Right atrium auricular region (tissue), 2 donors: ENCODE data around the gene TRAPPC5. TPM values are rescaled to one million over a fixed set of nuclear protein-coding genes. Genes with fewer than 3 reads are reported as not detected.

ENCODE experiments used
- DNase-seq: peaks from one replicate; pipeline ENCODE4 v3.0.0-alpha.2; 2019; ENCODE audit warnings: low spot score
- H3K27ac ChIP-seq, 2 donors: fragments of 200-600 bp; sonication (generic); 1 replicate in 1 of 2; 2 replicates in 1 of 2; pipeline ENCODE4 v1.5.1; 2016 to 2019
- H3K27me3 ChIP-seq, 2 donors: fragments of 200-600 bp; sonication (generic); one replicate each; pipeline versions ENCODE4 v1.5.1 to v1.6.0; 2017 to 2019
- H3K36me3 ChIP-seq: fragments of 200-600 bp; sonication (generic); one replicate; pipeline ENCODE4 v1.5.1; 2016
- H3K4me1 ChIP-seq, 2 donors: fragments of 200-600 bp; sonication (generic); one replicate each; pipeline versions ENCODE4 v1.5.1 to v1.6.0; 2017 to 2019
- H3K4me3 ChIP-seq, 2 donors: fragments of 200-600 bp; sonication (generic); 1 replicate in 1 of 2; 2 replicates in 1 of 2; pipeline ENCODE4 v1.5.1; 2017 to 2019; ENCODE audit warnings: mild to moderate bottlenecking in 1 of 2, moderate library complexity in 1 of 2
- H3K9me3 ChIP-seq, 2 donors: fragments of 200-600 bp; sonication (generic); one replicate each; pipeline ENCODE4 v1.5.1; 2019
- total RNA-seq, 2 donors: library from RNA; depleted of rRNA; stranded (reverse); fragments of >200 nt; gene quantifications; one replicate each; pipeline ENCODE4 v1.1.0, GENCODE V29; 2016
- TF ChIP-seq, protein P1 (sequence below), 2 donors: fragments of 200-600 bp; sonication (generic); IDR thresholded peaks; one replicate each; pipeline ENCODE4 v1.5.1; 2019; ENCODE audit warnings: antibody characterized with exemption in 2 of 2

The TRAPPC5 gene
- total RNA-seq, 2 donors from 2014 or later = 55.0 to 58.3 TPM

DNA sequence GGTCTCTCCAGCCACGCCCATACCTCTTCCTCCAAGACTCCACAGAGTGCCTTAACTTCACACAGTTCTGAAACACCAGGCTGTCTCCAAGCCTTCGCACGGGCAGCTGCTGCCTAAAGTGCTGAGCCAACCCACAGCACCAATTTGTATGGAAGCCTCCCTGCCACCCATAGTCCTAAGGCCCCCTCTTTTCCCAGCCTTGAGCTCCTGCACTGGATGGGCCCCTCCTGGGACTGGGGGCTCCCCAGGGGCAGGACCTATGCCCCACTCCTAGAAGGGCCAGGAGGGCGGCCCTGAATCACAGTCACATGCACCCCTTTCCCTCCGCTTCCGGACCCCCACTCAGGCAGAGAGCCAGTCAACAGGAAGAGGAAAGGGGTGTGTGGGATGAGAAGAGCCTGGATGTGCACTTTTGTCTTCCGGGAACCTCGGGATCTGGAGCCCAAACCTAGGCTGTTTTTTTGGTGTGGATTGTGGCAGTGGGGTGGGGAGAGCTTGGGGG, 26.4 kb downstream of the TRAPPC5 start:
- TF ChIP-seq, protein P1, sequence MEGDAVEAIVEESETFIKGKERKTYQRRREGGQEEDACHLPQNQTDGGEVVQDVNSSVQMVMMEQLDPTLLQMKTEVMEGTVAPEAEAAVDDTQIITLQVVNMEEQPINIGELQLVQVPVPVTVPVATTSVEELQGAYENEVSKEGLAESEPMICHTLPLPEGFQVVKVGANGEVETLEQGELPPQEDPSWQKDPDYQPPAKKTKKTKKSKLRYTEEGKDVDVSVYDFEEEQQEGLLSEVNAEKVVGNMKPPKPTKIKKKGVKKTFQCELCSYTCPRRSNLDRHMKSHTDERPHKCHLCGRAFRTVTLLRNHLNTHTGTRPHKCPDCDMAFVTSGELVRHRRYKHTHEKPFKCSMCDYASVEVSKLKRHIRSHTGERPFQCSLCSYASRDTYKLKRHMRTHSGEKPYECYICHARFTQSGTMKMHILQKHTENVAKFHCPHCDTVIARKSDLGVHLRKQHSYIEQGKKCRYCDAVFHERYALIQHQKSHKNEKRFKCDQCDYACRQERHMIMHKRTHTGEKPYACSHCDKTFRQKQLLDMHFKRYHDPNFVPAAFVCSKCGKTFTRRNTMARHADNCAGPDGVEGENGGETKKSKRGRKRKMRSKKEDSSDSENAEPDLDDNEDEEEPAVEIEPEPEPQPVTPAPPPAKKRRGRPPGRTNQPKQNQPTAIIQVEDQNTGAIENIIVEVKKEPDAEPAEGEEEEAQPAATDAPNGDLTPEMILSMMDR (IDR thresholded peaks at IDR 0.05) = no peak
- peak overlapping the region in 1 of 2 donors; percentile 42 for H3K27ac ChIP-seq
- H3K27me3 ChIP-seq = no peaks in the 10 kb centered on the region
- no peaks in the 10 kb centered on the region for H3K9me3 ChIP-seq
- DNase-seq = no peak
- H3K36me3 ChIP-seq = no peaks in the 10 kb centered on the region
- no peaks in the 10 kb centered on the region for H3K4me1 ChIP-seq
- no peak overlapping the region for H3K4me3 ChIP-seq

DNA sequence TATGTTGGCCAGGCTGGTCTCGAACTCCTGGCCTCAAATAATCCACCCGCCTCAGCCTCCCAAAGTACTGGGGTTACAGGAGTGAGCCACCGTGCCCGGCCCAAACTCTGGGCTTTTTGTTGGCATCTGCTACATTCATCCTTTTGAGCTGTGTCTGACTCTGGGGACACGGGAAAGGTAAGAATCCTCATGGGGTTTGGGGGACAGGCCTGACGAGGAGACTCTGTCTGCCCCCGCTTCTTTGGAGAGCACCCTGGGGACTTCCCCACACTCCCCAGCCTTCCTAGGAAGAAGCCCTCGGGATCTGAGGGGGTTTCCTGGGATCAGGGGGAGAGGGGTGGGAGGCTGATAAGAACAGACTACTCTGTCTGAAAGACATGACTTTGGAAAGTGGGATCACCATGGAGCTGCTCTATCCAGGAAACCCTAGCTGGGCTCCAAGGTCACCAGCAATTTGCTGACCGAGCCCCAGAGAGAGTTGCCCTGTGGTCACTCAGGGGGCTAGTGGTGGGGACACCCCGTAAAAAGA, 29.4 kb downstream of the TRAPPC5 start:
- TF ChIP-seq, protein P1 (IDR thresholded peaks at IDR 0.05) = no peak
- H3K27ac ChIP-seq = no peak overlapping the region
- no peaks in the 10 kb centered on the region for H3K4me1 ChIP-seq
- H3K4me3 ChIP-seq = no peak overlapping the region
- DNase-seq = no peak
- H3K36me3 ChIP-seq = no peaks in the 10 kb centered on the region
- H3K27me3 ChIP-seq = no peaks in the 10 kb centered on the region
- H3K9me3 ChIP-seq = no peaks in the 10 kb centered on the region

DNA sequence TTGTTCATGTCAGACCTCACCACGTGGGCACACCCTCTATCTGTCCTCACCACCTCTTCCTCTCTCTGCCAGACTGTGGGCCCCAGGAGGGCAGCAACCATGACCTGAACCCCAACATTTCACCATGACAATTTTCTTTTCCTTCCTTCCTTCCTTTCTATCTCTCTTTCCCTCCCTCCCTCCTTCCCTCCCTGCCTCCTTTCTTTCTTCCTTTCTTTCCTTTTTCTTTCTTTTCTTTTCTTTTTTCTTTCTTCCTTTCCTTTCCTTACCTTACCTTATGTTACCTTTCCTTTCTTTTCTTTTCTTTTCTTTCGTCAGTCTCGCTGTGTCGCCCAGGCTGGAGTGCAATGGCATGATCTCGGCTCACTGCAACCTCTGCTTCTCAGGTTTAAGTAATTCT, 30.0 kb downstream of the TRAPPC5 start:
- Histone ChIP-seq H3K4me1 (no peaks in the 10 kb centered on the region), H3K27me3 (no peaks in the 10 kb centered on the region), H3K27ac (no peak overlapping the region), H3K4me3 (no peak overlapping the region), H3K9me3 (no peaks in the 10 kb centered on the region), H3K36me3 (no peaks in the 10 kb centered on the region)
- TF ChIP-seq, protein P1 (IDR thresholded peaks at IDR 0.05) = no peak
- no peak for DNase-seq

DNA sequence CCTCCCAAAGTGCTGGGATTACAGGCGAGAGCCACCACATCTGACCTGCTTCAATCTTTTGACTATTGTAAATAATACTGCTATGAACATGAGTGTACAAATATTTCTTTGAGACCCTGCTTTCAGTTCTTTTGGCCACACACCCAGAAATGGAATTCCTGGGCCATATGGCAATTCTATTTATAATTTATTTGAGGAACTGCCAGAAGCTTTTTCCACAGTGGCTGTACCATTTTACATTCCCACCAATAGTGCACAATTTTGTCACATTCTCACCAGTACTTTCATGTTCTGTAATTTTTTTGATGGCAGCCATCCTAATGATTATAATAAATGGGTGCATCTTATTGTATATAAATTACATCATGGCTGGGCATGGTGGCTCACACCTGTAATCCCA, 35.0 kb downstream of the TRAPPC5 start:
- Histone ChIP-seq H3K36me3 (no peaks in the 10 kb centered on the region), H3K27ac (no peak overlapping the region)

DNA sequence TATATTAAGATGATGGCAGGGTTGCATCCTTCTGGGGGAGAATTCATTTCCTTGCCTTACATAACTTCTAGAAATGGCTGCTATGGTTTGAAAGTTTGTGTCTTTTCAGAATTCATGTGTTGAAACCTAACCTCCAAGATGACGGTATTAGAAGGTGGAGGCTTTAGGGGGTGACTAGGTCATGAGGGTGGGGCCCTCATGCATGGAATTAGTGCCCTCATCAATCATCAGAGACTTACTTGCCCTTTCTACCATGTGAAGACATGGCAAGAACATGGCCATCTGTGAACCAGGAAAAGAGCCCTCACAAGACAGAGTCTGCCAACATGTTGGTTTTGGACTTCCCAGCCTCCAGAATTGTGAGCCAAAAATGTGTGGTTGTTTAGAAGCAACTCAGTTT, 36.1 kb downstream of the TRAPPC5 start:
- DNase-seq = no peak
- Histone ChIP-seq H3K36me3 (no peaks in the 10 kb centered on the region), H3K9me3 (peaks cover 0 to 8% of the 10 kb centered on the region in 2 donors), H3K4me3 (no peak overlapping the region), H3K27me3 (no peaks in the 10 kb centered on the region), H3K27ac (no peak overlapping the region), H3K4me1 (no peaks in the 10 kb centered on the region)
- TF ChIP-seq, protein P1 (IDR thresholded peaks at IDR 0.05) = no peak

More for the DNA sequence above, 35.0 kb downstream of the TRAPPC5 start:
- no peaks in the 10 kb centered on the region for H3K27me3 ChIP-seq
- TF ChIP-seq, protein P1 (IDR thresholded peaks at IDR 0.05) = no peak
- no peak overlapping the region for H3K4me3 ChIP-seq
- DNase-seq = no peak
- H3K4me1 ChIP-seq = no peaks in the 10 kb centered on the region
- peaks cover 0 to 8% of the 10 kb centered on the region in 2 donors for H3K9me3 ChIP-seq

DNA sequence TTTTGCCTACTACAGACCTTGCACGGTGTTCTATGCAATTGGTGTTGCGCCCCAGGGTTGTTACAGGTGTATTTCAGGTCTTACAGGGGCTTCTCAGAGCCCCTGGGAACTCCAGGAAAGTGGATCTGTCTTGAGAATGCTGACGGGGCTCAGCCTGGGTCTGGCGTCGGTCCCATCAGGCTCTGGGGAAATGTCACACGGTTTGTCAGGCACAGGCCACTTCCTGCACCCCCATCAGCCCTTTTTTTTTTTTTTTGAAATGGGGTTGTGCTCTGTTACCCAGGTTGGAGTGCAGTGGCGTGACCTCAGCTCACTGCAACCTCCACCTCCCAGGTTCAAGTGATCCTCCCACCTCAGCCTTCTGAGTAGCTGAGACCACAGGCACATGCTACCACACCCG, 38.0 kb downstream of the TRAPPC5 start:
- H3K27me3 ChIP-seq = no peaks in the 10 kb centered on the region
- H3K9me3 ChIP-seq = peaks cover 0 to 8% of the 10 kb centered on the region in 2 donors
- no peak overlapping the region for H3K27ac ChIP-seq
- no peaks in the 10 kb centered on the region for H3K36me3 ChIP-seq
- no peak overlapping the region for H3K4me3 ChIP-seq
- no peaks in the 10 kb centered on the region for H3K4me1 ChIP-seq
- TF ChIP-seq, protein P1 (IDR thresholded peaks at IDR 0.05) = no peak
- DNase-seq = no peak
